H9 (cell line): ENCODE data around the gene BTBD3. TPM values are rescaled to one million over a fixed set of nuclear protein-coding genes. Genes with fewer than 3 reads are reported as not detected.

Experiments
- DNase-seq: peaks from one replicate; pipeline ENCODE4 v3.0.0-alpha.2; 2017
- H2AFZ ChIP-seq: one replicate; pipeline ENCODE4 v1.6.1; 2013; ENCODE audit warnings: mild to moderate bottlenecking, low read length, control low read depth, moderate library complexity
- H2AK5ac ChIP-seq: 2 replicates; pipeline ENCODE4 v1.6.1; 2013; ENCODE audit warnings: low read length, control low read depth, mixed read lengths; ENCODE audit not compliant: insufficient read length
- H2BK120ac ChIP-seq: one replicate; pipeline ENCODE4 v1.6.1; 2013; ENCODE audit warnings: low read depth, mild to moderate bottlenecking, low read length, control low read depth, inconsistent platforms; ENCODE audit not compliant: poor library complexity, severe bottlenecking
- H2BK12ac ChIP-seq: 2 replicates; pipeline ENCODE4 v1.6.1; 2013; ENCODE audit warnings: low read length, control low read depth, mixed read lengths, low read depth; ENCODE audit not compliant: insufficient read length
- H2BK15ac ChIP-seq: 2 replicates; pipeline ENCODE4 v1.6.1; 2013; ENCODE audit warnings: low read depth, low read length, control low read depth
- H2BK20ac ChIP-seq: one replicate; pipeline ENCODE4 v1.6.1; 2013; ENCODE audit warnings: low read depth, mild to moderate bottlenecking, low read length, control low read depth, inconsistent platforms; ENCODE audit not compliant: poor library complexity, severe bottlenecking
- H2BK5ac ChIP-seq: 2 replicates; pipeline ENCODE4 v1.6.1; 2013; ENCODE audit warnings: low read length, control low read depth, mixed read lengths; ENCODE audit not compliant: insufficient read length
- H3K14ac ChIP-seq: 2 replicates; pipeline ENCODE4 v1.6.1; 2013; ENCODE audit warnings: low read length, control low read depth; ENCODE audit not compliant: insufficient read depth
- H3K18ac ChIP-seq: 2 replicates; pipeline ENCODE4 v1.6.1; 2013; ENCODE audit warnings: low read depth, mild to moderate bottlenecking, mixed read lengths, low read length, control low read depth; ENCODE audit not compliant: insufficient read length
- H3K23ac ChIP-seq: 2 replicates; pipeline ENCODE4 v1.6.1; 2013; ENCODE audit warnings: low read length, control low read depth, mixed read lengths, low read depth; ENCODE audit not compliant: insufficient read length
- H3K23me2 ChIP-seq: 2 replicates; pipeline ENCODE4 v1.6.1; 2013; ENCODE audit warnings: low read depth, mild to moderate bottlenecking, mixed read lengths, low read length, control low read depth; ENCODE audit not compliant: insufficient read length, poor library complexity, severe bottlenecking
- H3K27ac ChIP-seq: 2 replicates; pipeline ENCODE4 v1.5.1; 2013; ENCODE audit warnings: low read length, control low read depth, mixed read lengths, low read depth; ENCODE audit not compliant: insufficient read length
- H3K27me3 ChIP-seq: 2 replicates; pipeline ENCODE4 v1.6.1; 2013; ENCODE audit warnings: low read length, control low read depth, inconsistent platforms; ENCODE audit not compliant: insufficient read depth
- H3K4ac ChIP-seq: 2 replicates; pipeline ENCODE4 v1.6.1; 2013; ENCODE audit warnings: low read depth, mild to moderate bottlenecking, control low read depth, inconsistent platforms, low read length, moderate library complexity
- H3K4me1 ChIP-seq: 2 replicates; pipeline ENCODE4 v1.6.1; 2013; ENCODE audit warnings: low read length, control low read depth, inconsistent platforms; ENCODE audit not compliant: insufficient read depth
- H3K4me2 ChIP-seq: 2 replicates; pipeline ENCODE4 v1.6.1; 2013; ENCODE audit warnings: low read length, control low read depth, mixed read lengths; ENCODE audit not compliant: insufficient read length, insufficient read depth
- H3K56ac ChIP-seq: 2 replicates; pipeline ENCODE4 v1.6.1; 2013; ENCODE audit warnings: low read depth, mild to moderate bottlenecking, mixed read lengths, low read length, control low read depth; ENCODE audit not compliant: insufficient read length
- H3K79me1 ChIP-seq: 2 replicates; pipeline ENCODE4 v1.6.1; 2013; ENCODE audit warnings: low read depth, mild to moderate bottlenecking, moderate library complexity, low read length, control low read depth, inconsistent platforms; ENCODE audit not compliant: insufficient read depth, poor library complexity, severe bottlenecking
- H3K79me2 ChIP-seq: 2 replicates; pipeline ENCODE4 v1.6.1; 2013; ENCODE audit warnings: low read length, control low read depth, inconsistent platforms; ENCODE audit not compliant: insufficient read depth
- H3K9ac ChIP-seq: 2 replicates; pipeline ENCODE4 v1.6.1; 2013; ENCODE audit warnings: low read length, control low read depth, mixed read lengths; ENCODE audit not compliant: insufficient read length; ENCODE audit errors: extremely low read depth
- H3K9me3 ChIP-seq: one replicate; pipeline ENCODE4 v1.6.1; 2013; ENCODE audit warnings: low read depth, low read length, inconsistent platforms; ENCODE audit not compliant: control insufficient read depth
- H3T11ph ChIP-seq: one replicate; pipeline ENCODE4 v1.6.1; 2013; ENCODE audit warnings: mild to moderate bottlenecking, low read length, control low read depth, inconsistent platforms
- H4K20me1 ChIP-seq: one replicate; pipeline ENCODE4 v1.6.1; 2013; ENCODE audit not compliant: control insufficient read depth, insufficient read length, insufficient read depth
- H4K5ac ChIP-seq: 2 replicates; pipeline ENCODE4 v1.6.1; 2013; ENCODE audit warnings: low read depth, mild to moderate bottlenecking, mixed read lengths, low read length, control low read depth; ENCODE audit not compliant: insufficient read length
- H4K8ac ChIP-seq: replicated peaks from 2 replicates; pipeline ENCODE4 v1.6.1; 2013; ENCODE audit warnings: low read length, control low read depth, mixed read lengths, low read depth; ENCODE audit not compliant: insufficient read length
- H4K91ac ChIP-seq: 2 replicates; pipeline ENCODE4 v1.6.1; 2013; ENCODE audit warnings: low read depth, mild to moderate bottlenecking, moderate library complexity, mixed read lengths, low read length, control low read depth; ENCODE audit not compliant: insufficient read length
- H3K27ac Mint-ChIP-seq, 3 experiments: 2 replicates in 2 of 3; 3 replicates in 1 of 3; pipeline ENCODE4 v1.8.0; 2020 to 2021; ENCODE audit warnings: mixed read lengths in 3 of 3, mild to moderate bottlenecking in 1 of 3, moderate library complexity in 1 of 3
- H3K27me3 Mint-ChIP-seq: 2 replicates; pipeline ENCODE4 v1.8.0; 2021; ENCODE audit warnings: low read depth, mild to moderate bottlenecking, moderate library complexity, mixed read lengths
- H3K36me3 Mint-ChIP-seq, 3 experiments: 2 replicates in 2 of 3; 3 replicates in 1 of 3; pipeline ENCODE4 v1.8.0; 2020 to 2021; ENCODE audit warnings: low read depth in 3 of 3, mixed read lengths in 3 of 3; ENCODE audit not compliant: insufficient read depth in 1 of 3
- H3K4me1 Mint-ChIP-seq, 2 experiments: 2 replicates each; pipeline ENCODE4 v1.8.0; 2020; ENCODE audit warnings: mixed read lengths in 2 of 2
- H3K4me3 Mint-ChIP-seq, 2 experiments: 2 replicates in 1 of 2; 3 replicates in 1 of 2; pipeline ENCODE4 v1.8.0; 2020 to 2021; ENCODE audit warnings: mild to moderate bottlenecking in 2 of 2, mixed read lengths in 2 of 2, moderate library complexity in 1 of 2
- H3K9me3 Mint-ChIP-seq, 2 experiments: 2 replicates in 1 of 2; 3 replicates in 1 of 2; pipeline ENCODE4 v1.8.0; 2020; ENCODE audit warnings: mild to moderate bottlenecking in 2 of 2, mixed read lengths in 2 of 2, moderate library complexity in 1 of 2
- CTCF ChIP-seq: fragments of 200-600 bp; sonication (generic); conservative IDR thresholded peaks from 3 replicates; pipeline ENCODE4 v1.8.0; 2021; ENCODE audit warnings: antibody characterized with exemption, mild to moderate bottlenecking
- WGBS: extraction: QIAGEN DNeasy Blood & Tissue Kit; methylation state at CpG from one replicate; pipeline ENCODE4 v1.1.7; 2013; ENCODE audit warnings: missing lambda C conversion rate, low lambda C conversion rate, mixed read lengths; ENCODE audit not compliant: insufficient read length; ENCODE audit errors: extremely low coverage; 5-methylcytosine and 5-hydroxymethylcytosine counted together
- total RNA-seq: library from RNA; stranded (reverse); gene quantifications from 2 replicates; pipeline ENCODE4 v1.2.1, GENCODE V29; 2021

Gene BTBD3
- total RNA-seq, 1 experiment from 2014 or later: 62.1 TPM

DNA sequence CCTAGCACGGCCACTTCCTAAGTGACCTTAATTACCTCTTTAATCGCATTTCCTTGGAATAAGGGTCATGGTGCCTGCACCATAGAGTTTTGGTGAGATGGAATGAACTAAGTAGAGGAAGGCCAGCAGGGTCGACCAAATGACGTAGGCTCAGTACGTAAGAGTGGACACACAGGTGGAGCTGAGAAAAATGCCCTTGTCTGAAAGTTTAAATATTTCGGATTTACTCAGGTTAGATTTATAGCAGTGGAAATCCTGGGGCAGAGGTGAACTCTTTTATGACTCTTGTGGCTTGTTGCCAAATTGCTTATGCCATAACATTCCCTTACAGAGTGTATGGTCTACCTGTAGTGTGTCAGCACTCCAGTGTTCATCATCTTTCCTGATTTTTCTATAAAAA lies 23.6 kb upstream of the BTBD3 start:
- H3K4me1 ChIP-seq: no peaks in the 10 kb centered on the region; the same call in 1 of the 2 replicates
- H2AFZ ChIP-seq: no peak overlapping the region
- no peak overlapping the region for H2BK120ac ChIP-seq
- no peak overlapping the region for H4K8ac ChIP-seq
- no CpG with 5 or more reads among the region's 6 CpGs for WGBS
- Mint-ChIP-seq H3K27ac (no peak overlapping the region; a peak in 1 of 7 replicates), H3K27me3 (peaks cover 12% of the 10 kb centered on the region), H3K36me3 (peaks cover 0 to 4% (median 0%) of the 10 kb centered on the region in 3 experiments; a peak in 2 of 7 replicates), H3K4me1 (peaks cover 51 to 56% of the 10 kb centered on the region in 2 experiments), H3K9me3 (no peaks in the 10 kb centered on the region), H3K4me3 (no peak overlapping the region)
- H3K4ac ChIP-seq: no peak overlapping the region
- H2BK15ac ChIP-seq: no peak overlapping the region
- no peak for TF ChIP-seq CTCF
- H3K9me3 ChIP-seq: no peaks in the 10 kb centered on the region
- no peak overlapping the region for H4K91ac ChIP-seq
- H3K9ac ChIP-seq: no peak overlapping the region
- H3K79me2 ChIP-seq: peaks cover 18% of the 10 kb centered on the region; the same call in 1 of the 2 replicates
- no peak overlapping the region for H3K4me2 ChIP-seq
- H3T11ph ChIP-seq: no peak overlapping the region
- H3K27ac ChIP-seq: no peak overlapping the region
- no peak overlapping the region for H3K56ac ChIP-seq
- DNase-seq: no peak
- no peak overlapping the region for H2BK20ac ChIP-seq
- no peak overlapping the region for H3K18ac ChIP-seq
- H2BK5ac ChIP-seq: no peak overlapping the region
- H4K5ac ChIP-seq: no peak overlapping the region
- H3K14ac ChIP-seq: no peak overlapping the region
- no peak overlapping the region for H2BK12ac ChIP-seq
- no peak overlapping the region for H3K23ac ChIP-seq
- H3K23me2 ChIP-seq: peaks cover 9% of the 10 kb centered on the region
- H3K79me1 ChIP-seq: peaks cover 3% of the 10 kb centered on the region
- no peaks in the 10 kb centered on the region for H4K20me1 ChIP-seq
- no peaks in the 10 kb centered on the region for H3K27me3 ChIP-seq
- no peak overlapping the region for H2AK5ac ChIP-seq
